ENCODE data around the gene SYT12. TPM values are rescaled to one million over a fixed set of nuclear protein-coding genes. Genes with fewer than 3 reads are reported as not detected.

SYT12 gene
- total RNA-seq, 1 donor from 2014 or later = 0.40 TPM

GRCh38 chr11:67014343-67014742 is 8.6 kb upstream of the SYT12 start:
- TF ChIP-seq CTCF (IDR thresholded peaks at IDR 0.05; ENCODE audit: unreplicated experiment) = no peak
- Mint-ChIP-seq H3K4me1 (no peaks in the 10 kb centered on the region), H3K36me3 (no peaks in the 10 kb centered on the region), H3K27me3 (ENCODE audit: low read depth) (no peaks in the 10 kb centered on the region), H3K27ac (no peak overlapping the region), H3K9me3 (peaks cover 3% of the 10 kb centered on the region), H3K4me3 (no peak overlapping the region)
- DNase-seq (ENCODE audit: low spot score in 2 of 2, unreplicated experiment in 2 of 2) = no peak

GRCh38 chr11:67015048-67015447 is 7.9 kb upstream of the SYT12 start:
- Mint-ChIP-seq H3K4me1 (no peaks in the 10 kb centered on the region), H3K27me3 (ENCODE audit: low read depth) (no peaks in the 10 kb centered on the region), H3K4me3 (no peak overlapping the region), H3K27ac (no peak overlapping the region), H3K9me3 (peaks cover 3% of the 10 kb centered on the region), H3K36me3 (no peaks in the 10 kb centered on the region)
- no peak for TF ChIP-seq CTCF (IDR thresholded peaks at IDR 0.05; ENCODE audit: unreplicated experiment)
- no peak for DNase-seq (ENCODE audit: low spot score in 2 of 2, unreplicated experiment in 2 of 2)

GRCh38 chr11:67016550-67016949 is 6.4 kb upstream of the SYT12 start:
- no peak for TF ChIP-seq CTCF (IDR thresholded peaks at IDR 0.05; ENCODE audit: unreplicated experiment)
- Mint-ChIP-seq H3K36me3 (no peaks in the 10 kb centered on the region), H3K9me3 (peaks cover 3% of the 10 kb centered on the region)

GRCh38 chr11:67020949-67021348 is 2.0 kb upstream of the SYT12 start:
- no peak for TF ChIP-seq CTCF (IDR thresholded peaks at IDR 0.05; ENCODE audit: unreplicated experiment)
- Mint-ChIP-seq H3K4me1 (peaks cover 10% of the 10 kb centered on the region), H3K9me3 (peaks cover 3% of the 10 kb centered on the region), H3K27me3 (ENCODE audit: low read depth) (peaks cover 45% of the 10 kb centered on the region), H3K36me3 (no peaks in the 10 kb centered on the region), H3K4me3 (no peak overlapping the region), H3K27ac (no peak overlapping the region)
- DNase-seq (ENCODE audit: low spot score in 2 of 2, unreplicated experiment in 2 of 2) = no peak

More at GRCh38 chr11:67016550-67016949, 6.4 kb upstream of the SYT12 start:
- Mint-ChIP-seq H3K27me3 (ENCODE audit: low read depth) (peaks cover 9% of the 10 kb centered on the region), H3K4me3 (no peak overlapping the region), H3K27ac (no peak overlapping the region), H3K4me1 (no peaks in the 10 kb centered on the region)
- DNase-seq (ENCODE audit: low spot score in 2 of 2, unreplicated experiment in 2 of 2) = no peak

GRCh38 chr11:67022341-67022933 is 497 bp upstream of the SYT12 start:
- Mint-ChIP-seq H3K4me3 (peak overlapping the region; percentile 67), H3K27ac (peak overlapping the region; percentile 75), H3K36me3 (no peaks in the 10 kb centered on the region), H3K4me1 (peaks cover 10% of the 10 kb centered on the region), H3K9me3 (peaks cover 3% of the 10 kb centered on the region), H3K27me3 (ENCODE audit: low read depth) (peaks cover 49% of the 10 kb centered on the region)
- TF ChIP-seq CTCF (IDR thresholded peaks at IDR 0.05; ENCODE audit: unreplicated experiment) = no peak
- DNase-seq (ENCODE audit: low spot score in 2 of 2, unreplicated experiment in 2 of 2) = peak; percentile 68 to 77

GRCh38 chr11:67023957-67024353 is 1.0 kb downstream of the SYT12 start:
- TF ChIP-seq CTCF (IDR thresholded peaks at IDR 0.05; ENCODE audit: unreplicated experiment) = no peak
- DNase-seq (ENCODE audit: low spot score in 2 of 2, unreplicated experiment in 2 of 2) = no peak
- Mint-ChIP-seq H3K27me3 (ENCODE audit: low read depth) (peaks cover 49% of the 10 kb centered on the region), H3K36me3 (no peaks in the 10 kb centered on the region), H3K4me3 (peak overlapping the region; percentile 66), H3K27ac (no peak overlapping the region), H3K4me1 (peaks cover 10% of the 10 kb centered on the region), H3K9me3 (peaks cover under 1% of the 10 kb centered on the region)
